DMS114 treated with DMSO at 0.1 percent for 48 hours (cell line): ENCODE measurements around the gene POR.
"Not testable (repeated sequence)": the region's sequence is repeated elsewhere in the genome, so short reads cannot be mapped to it uniquely, and the experiment has no call there.

Experiments
- DNase-seq: peaks from one replicate; lab custom pipeline; 2025; ENCODE audit not compliant: unreplicated experiment; lab: John Stamatoyannopoulos, UW

The POR gene

GRCh38 chr7:75884476-75884875, 30.5 kb upstream of the POR start:
- DNase-seq, result no peak

- DNase-seq, result no peak
These were observed 29.9 kb upstream of the POR start for GRCh38 chr7:75885036-75885435.

- no peak for DNase-seq
These were observed 27.1 kb upstream of the POR start for GRCh38 chr7:75887669-75888369.

- DNase-seq, result no peak
These were observed 26.3 kb upstream of the POR start for GRCh38 chr7:75888464-75889222.

GRCh38 chr7:75889223-75889825, 25.6 kb upstream of the POR start:
- no peak for DNase-seq

- no peak for DNase-seq
These were observed 25.1 kb upstream of the POR start for GRCh38 chr7:75889826-75890225.

- DNase-seq, result not testable (repeated sequence)
These were observed 23.7 kb upstream of the POR start for GRCh38 chr7:75891237-75891636.

GRCh38 chr7:75891815-75892411, 23.0 kb upstream of the POR start:
- no peak for DNase-seq

GRCh38 chr7:75892634-75893272, 22.2 kb upstream of the POR start:
- DNase-seq, result no peak

- DNase-seq, result no peak
These were observed 18.1 kb upstream of the POR start for GRCh38 chr7:75896803-75897327.

GRCh38 chr7:75900617-75901315, 14.2 kb upstream of the POR start:
- DNase-seq, result no peak

- no peak for DNase-seq
These were observed 9.0 kb upstream of the POR start for GRCh38 chr7:75905785-75906604.

- no peak for DNase-seq
These were observed 7.8 kb upstream of the POR start for GRCh38 chr7:75906991-75907667.

- DNase-seq, result not testable (repeated sequence)
These were observed 7.3 kb upstream of the POR start for GRCh38 chr7:75907668-75908039.

GRCh38 chr7:75909521-75910132, 5.3 kb upstream of the POR start:
- DNase-seq, result no peak

- DNase-seq, result not testable (repeated sequence)
These were observed 3.8 kb upstream of the POR start for GRCh38 chr7:75911186-75911585.

- no peak for DNase-seq
These were observed 1.5 kb upstream of the POR start for GRCh38 chr7:75913437-75913836.

GRCh38 chr7:75914169-75914654, 743 bp upstream of the POR start:
- DNase-seq, result no peak
